DMS53 treated with DMSO at 0.1 percent for 48 hours (cell line): ENCODE measurements around the gene UBE2N.
"Not testable (repeated sequence)": the region's sequence is repeated elsewhere in the genome, so short reads cannot be mapped to it uniquely, and the experiment has no call there.

Experiments used
- DNase-seq: peaks from one replicate; lab custom pipeline; 2025; ENCODE audit not compliant: unreplicated experiment; lab: John Stamatoyannopoulos, UW

Gene UBE2N

DNA sequence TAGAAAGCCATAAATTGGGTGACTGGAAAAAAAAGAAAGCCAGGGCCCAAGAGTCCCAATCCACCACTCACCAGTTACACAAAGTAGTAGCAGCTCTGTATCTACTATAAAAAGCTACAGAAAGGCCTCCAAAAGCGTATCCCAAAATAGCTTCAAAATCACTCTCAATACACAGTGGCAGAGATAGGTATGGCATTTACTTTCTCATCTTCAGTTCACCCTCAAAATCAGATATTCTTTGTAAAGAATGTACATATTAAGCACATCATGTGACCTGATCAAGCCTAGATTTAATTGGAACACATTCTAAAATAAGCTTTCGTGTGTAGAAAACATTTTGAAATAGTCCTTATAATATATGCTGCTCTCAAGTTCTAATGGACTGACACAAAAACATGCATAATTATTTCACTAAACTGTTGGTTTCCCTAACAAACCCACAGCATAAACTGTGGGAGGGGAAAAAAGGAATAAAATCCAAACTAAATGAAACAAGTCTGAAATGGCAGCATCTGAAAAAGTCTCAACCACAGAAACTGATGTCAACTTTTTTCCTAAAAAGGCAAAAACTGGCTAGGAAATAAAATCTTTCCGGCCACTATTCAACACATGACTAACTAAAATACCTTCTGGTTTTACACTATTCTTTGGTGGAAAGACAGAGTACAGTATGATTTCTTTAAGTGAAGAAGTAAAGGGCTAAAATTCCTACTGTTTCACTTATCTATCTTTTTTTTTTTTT, 25.9 kb downstream of the UBE2N start:
- DNase-seq, result no peak

DNA sequence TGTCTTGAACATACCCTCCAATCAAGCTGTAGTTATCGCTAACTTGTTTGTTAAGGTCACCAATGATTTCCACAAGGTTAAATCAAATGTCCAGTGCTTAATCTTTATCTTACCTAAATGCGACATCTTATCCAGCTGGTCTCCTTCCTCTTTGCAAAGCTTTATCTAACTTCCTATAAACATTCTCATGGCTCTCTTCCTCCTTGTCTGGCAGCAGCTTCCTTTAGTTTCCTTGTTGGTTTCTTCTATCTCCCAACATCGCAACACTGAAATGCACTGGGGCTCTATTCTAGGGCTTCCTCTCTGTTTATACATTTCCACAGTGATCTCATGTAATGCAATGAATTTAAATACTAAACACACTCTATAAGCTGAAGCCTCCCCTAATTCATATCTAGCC, 28.7 kb downstream of the UBE2N start:
- DNase-seq, result no peak

DNA sequence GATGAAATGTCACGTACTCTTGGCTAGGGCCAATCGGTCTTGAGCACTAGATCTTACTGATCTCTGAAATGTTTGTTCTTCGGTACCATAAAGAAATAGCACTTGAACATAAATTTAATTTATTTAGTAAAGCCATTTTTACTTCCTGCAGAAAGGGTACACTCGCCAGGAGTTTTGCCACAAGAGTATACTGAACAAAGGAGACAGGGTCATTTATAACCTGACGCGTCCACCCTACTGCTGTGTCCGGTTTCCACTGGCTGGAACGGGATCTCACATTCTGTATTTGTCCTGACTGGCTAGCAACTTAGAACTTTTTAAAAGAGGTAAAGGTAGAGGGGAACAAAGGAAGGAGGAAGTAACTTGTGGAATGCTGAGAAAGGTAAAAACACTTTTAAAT, 29.4 kb downstream of the UBE2N start:
- not testable (repeated sequence) for DNase-seq

DNA sequence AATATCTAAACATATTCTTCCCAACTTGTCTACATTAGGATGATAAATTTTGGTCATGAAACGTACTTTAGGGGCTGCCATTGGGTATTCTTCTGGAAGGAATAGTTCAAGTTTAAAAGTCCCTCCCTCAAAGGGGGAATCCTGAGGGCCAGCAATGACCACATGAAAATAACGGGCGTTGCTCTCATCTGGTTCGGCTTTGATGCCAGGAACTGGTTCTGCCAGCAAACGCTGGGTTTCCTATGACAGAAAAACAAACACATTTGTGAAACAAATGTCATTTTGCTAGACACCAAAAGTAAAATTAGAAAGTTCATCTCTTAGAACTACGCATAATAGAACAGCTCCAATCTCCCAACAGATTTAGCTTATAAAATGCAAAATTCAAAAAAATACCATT, 30.7 kb downstream of the UBE2N start:
- DNase-seq, result not testable (repeated sequence)

DNA sequence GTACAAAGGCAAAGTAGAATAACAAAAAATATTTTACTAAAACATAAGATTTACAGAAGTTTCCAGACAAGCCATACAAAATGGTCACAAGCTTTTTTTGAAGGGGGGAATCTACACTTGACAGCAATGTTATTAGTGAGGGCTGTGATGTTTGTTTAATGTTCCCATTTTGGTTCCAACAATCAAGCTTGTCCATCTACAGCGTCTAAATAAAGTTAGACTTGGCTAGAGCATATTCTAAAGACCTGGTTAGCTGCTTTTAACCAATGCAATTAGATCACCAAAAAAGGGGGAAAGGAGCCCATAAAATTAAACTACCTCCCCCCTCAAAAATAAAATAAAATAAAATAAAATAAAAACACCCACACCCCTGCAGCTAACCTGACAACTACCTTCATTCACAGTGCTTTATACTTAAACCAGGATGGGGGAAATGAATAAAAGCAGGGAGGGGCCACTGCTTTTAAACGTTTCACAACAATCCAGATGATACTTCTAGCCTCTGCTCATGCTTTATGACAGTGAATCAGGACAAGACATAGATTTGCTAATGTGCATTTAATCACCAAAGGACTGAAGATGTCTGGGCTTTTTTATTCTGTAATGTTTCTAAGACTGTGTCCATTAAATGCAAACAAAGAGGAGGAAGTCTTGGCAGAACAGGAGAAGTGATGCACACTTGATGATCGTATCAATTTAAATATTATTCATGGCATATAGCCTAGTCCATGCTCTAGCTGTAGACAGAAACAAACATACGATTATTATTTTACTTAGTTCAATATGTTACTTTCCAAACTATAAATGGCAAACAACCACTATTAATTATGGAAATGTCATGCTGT, 32.2 kb downstream of the UBE2N start:
- not testable (repeated sequence) for DNase-seq

DNA sequence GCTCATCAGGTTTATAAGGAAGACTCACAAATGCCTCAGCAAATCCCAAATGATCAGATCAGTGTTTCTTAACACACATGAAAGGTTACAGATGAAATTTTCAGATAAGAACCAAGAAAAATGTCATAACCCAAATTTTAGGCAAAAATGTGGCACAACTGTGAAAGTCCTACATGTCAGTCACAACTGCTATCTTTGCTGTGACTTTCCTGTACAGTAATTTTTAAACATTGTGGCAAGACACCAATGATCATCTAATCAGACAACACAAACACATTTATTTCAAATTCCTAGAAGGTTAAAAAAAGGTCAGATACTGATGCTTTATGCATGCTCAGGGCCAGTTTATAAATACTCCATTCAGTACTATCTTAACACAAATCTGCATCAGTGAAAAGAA, 32.9 kb downstream of the UBE2N start:
- DNase-seq, result no peak

DNA sequence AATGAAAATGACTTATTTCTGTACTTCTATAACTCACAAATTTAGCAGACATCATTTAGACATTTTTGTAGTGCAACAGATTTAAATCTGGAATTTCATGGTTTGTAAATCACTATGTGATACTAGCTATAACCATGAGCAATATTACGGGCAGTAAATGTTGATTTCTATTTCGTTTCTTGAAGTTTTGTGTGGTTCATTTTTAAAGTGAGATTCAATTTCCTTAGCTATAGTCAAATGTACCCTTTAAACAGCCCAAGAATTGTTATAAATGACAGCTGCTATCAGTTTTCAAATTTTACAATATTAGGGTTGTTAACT, 33.8 kb downstream of the UBE2N start:
- DNase-seq, result no peak

DNA sequence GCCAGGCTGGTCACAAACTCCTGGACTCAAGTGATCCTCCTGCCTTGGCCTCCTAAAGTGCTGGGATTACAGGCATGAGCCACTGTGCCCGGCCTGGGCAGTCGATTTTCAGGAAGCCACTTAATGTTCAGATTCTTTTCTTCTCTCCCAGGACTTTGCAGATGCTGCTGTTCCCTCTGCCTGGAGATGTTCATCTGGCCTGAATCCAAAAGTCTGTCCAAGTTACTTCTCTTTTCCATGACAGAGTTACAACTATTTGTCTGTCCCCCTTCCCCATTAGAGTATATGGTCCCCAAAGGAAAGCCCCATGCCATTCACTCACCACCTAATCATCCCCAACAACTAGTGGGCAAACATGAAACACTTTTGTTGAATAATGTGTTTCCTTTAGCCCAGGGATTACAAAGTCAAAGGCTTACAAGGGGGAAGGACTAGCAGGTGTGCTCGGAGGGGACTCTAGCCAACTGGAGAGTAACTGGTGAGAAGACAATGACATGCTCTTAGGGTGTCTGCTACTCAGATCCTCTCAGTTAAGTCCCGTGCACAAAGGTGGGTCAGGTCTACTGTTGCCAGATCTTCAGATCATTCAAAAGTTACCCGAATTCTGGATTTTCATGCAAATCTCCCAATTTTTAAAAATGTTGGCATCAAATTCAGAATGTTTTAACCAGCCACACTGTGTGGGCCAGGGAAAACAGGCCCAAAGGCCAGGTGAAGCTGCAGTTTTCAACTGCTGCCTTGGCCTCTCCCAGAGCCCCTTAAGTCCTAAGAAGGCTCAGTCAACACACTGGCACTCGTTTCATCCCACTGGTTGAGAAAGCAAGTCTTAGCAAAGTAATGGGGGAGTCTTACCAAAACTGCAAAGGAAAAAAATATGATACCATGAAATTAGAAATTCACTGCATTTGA, 34.4 kb downstream of the UBE2N start:
- DNase-seq, result no peak

DNA sequence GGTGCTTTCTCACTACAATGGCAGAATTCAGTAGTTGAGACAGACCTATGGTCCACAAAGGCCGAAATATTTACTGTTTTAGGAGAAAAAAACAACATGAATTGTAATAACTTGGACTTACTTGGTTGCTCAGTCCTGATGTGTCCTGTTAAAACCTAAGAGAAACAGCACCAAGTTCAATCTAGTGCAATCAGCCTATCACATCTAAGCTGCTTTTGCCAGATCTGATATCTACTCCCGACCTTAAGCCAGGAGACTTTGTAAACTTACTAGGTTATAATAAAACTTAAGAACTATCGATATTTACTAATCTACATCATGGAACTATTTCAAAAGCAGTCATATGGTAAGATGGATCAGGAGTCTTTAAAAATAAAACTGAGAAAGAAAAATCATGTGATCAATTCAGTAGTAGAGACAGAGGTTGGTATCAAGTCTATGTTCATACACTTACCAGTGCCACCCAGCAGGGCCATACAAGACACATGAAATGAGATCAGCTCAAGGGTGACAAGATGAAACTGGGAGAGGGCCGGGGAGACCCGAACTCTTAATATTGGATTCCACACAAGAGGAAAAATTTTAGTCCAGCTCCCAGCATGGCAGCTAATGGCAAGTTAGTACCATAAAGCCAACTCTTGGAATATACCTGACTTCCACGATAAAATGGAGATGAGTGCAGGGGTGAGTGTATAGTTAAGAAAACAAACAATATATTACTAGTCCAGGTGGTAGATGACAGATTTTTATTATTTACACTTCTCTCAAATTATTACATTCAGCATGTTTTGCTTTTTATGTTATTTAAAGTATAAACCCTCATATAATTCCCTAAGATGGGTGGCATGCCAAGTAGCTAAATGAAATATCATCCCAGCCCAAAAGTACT, 36.5 kb downstream of the UBE2N start:
- no peak for DNase-seq

DNA sequence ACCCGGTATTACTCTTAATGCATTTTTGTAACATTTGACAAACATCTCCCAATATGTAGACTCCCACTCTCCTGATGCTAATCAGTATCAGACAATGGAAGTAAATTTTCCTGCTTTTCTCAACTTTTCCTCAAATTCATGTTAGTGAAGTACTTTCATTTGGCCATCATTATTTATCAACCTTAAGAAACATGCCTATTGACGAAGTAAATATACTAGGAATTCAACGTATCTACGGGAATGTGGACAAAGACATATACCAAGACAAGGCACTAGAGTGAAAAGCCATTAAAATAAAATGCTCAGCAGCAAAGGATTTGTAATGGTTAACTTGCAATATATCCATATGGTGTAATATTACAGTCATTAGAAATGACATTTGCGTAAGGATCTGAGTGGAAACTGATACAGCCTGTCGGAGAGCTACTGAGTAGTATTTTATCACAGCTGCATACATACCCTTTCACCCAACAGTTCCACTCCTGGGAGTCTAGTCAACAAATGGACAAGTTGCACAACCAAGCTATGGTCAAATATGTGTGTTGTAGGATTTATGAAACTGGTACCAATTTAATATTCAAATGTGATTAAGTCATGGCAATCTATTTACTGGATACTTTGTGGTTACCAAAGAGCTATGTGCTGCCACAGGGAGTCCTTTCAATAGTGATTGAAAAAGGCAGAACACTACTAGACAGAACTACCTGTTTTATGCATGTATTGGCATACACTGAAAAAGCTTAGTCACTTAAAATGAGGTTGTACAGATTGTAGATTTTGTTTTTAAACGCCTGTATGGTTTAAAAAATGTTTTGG, 37.6 kb downstream of the UBE2N start:
- DNase-seq, result no peak

DNA sequence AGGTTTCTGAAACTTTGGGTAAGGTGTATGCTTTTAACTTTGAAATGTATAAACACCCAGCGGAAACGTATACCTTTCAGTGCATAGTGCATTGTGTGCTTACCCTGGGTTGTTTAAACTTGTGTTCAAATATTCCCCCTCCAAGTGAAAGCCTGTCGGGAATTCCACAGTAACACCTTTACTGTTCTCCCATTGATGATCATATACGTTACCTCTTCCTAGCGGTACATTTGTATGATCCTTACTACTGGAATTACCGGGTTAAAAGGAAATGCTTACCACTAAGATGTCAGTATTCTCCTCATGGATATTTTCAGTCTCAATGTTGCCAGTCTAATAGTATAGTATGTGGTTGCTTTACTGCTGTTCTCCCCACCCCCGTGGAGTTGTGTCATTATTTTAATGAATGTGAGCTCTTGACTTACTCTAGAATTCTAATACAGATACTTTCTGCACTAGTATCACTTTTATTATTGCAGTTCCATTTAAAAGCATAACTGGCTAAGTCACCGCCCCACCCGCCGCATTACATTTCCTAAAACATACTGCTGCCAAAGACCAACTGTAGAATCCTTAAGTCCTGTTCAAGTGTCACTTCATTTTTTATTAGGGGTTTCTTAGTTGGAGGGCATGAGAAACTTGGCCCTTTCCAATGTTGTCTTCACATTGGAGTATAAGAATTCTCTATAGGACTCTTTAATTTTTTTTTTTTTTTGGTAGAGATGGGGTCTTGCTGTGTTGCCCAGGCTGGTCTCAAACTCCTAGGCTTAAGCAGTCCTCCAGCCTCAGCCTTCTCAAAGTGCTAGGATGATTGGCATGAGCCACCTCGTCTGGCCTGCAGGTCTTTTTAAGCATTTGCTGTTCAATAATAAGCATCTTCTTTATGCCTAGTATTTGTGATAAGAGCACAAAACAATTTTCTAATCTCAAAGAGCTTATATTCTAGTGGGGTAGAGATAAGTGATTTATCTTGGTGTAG, 39.1 kb downstream of the UBE2N start:
- no peak for DNase-seq

DNA sequence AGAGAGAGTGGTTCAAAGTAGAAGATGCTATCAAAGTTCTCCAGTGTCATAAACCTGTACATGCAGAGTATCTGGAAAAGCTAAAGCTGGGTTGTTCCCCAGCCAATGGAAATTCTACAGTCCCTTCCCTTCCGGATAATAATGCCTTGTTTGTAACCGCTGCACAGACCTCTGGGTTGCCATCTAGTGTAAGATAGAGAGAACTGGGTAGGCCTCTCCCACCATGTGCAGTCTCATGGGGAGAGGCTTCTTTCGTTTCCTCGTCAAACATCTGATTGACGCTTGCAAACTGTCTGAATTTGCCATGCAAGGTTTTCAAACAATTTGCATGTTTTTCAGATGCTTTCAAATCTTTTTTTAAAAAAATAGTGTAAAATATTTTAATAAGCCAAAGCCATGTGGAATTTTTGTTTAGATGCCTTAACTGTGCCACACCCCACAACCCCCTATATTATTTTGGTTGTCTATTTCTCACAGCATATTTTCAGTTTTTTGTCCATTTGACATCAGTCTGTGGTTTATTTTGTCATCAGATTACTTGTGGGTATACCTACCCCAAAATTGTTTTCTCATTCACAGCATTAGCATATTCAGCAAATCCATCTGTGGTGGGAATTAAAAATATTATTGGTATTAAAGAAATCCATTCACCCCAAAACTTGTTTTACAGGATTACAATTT, 42.4 kb downstream of the UBE2N start:
- not testable (repeated sequence) for DNase-seq

DNA sequence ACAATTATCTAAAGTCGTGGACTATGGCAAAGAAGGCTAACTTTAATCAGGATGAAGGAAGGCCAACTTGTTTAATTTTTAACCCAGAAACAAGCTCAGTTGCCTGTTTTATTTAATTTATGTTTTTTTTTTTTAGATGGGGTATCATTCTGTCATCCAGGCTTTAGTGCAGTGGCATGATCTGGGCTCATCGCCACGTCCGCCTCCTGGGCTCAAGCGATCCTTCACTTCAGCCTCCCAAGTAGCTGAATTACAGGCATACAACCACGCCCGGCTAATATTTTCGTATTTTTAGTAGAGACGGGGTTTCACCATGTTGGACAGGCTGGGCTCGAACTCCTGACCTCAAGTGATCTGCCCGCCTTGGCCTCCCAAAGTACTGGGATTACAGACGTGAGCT, 44.3 kb downstream of the UBE2N start:
- no peak for DNase-seq

DNA sequence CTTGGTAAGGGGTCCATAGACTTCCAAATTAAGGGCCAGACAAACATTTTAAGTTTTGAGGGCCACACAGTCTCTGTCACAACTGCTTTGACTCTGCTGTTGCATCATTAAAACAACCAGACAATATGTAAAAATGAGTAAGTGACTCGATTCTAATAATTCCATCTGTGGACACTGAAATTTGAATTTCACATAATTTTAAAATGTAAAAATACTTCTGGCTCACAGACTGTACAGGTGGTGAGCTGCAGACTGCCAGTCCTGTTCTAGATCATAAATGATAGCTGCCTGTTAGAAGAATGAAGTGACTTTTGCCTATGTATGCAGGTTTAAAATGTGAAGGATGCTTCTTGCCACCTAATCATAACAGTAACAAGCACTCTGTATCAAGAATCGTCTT, 48.3 kb downstream of the UBE2N start:
- DNase-seq, result no peak

DNA sequence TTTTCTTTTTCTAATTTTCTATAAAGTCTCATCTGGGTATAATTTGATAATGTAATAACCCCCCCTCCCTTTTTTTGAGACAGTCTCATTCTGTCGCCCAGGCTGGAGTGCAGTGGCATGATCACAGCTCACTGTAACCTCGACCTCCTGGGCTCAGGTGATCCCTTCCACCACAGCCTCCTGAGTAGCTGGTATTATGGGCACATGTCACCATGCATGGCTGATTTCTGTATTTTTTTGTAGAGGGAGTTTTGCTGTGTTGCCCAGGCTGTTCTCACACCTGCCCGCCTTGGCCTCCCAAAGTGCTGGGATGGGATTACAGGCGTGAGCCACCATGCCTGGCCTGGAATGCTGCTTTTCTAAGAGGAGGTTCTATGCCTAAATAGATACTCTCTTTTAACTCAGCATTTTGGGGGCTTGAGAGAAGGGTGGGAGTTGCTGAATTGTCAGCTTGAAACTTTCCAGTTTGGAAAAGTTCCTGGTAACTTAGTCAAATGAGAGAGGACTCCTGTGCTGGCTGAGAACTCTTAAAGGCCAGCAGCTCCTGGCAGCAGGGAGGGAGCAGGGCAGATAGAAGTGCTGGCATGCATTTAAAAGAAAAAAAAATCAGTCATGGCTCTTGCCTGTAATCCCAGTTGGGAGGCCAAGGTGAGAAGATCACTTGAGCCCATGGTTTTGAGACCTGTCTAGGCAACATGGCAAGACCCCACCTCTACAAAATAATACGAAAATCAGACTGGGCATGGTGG, 51.0 kb downstream of the UBE2N start:
- peak; percentile 42 for DNase-seq

DNA sequence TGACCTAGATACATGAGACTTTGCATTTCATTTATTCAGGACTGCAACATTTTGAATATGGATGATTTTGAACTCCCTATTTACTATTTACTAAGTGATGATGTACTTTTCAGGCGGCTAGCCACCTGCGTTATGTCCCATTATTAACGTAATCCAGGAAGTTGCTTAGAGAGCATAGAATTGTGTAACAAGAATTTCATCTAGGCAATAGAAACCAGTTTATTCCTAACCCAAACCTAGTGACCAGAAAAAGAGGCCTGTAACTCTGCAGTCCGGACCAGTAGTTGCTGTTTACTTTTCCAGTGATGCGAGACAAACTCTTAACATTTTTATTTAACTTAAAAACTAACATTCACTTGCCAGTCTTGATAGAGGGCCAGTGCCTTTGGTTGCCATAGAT, 51.7 kb downstream of the UBE2N start:
- DNase-seq, result peak; percentile 67

DNA sequence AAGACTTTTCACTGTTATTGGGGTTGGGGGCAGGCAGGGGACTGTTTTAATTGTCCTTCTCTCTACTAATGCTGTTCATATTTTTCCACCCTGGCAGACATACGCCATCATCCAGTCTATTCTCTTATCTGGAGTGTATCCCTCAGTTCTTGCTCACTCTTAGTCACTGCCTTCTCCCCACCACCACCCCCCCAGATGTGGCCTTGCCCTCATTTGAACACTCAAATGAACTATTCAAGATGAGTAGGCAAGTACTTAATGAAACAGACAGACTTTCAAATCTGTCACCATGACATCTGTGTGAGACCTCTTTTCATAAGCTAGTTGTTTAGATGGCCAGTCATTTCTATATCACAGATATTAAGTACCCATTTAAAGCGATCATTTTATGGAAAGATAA, 54.0 kb downstream of the UBE2N start:
- DNase-seq, result no peak
